Vagina (tissue), 2 donors: ENCODE results near the gene ESRRA. TPM values are rescaled to one million over a fixed set of nuclear protein-coding genes. Genes with fewer than 3 reads are reported as not detected.

Source experiments
- DNase-seq, 2 donors: peaks; one replicate each; pipeline ENCODE4 v3.0.0-alpha.2; 2017; ENCODE audit errors: extremely low spot score in 2 of 2
- H3K27ac ChIP-seq: fragments of 200-600 bp; sonication (generic); one replicate; pipeline ENCODE4 v1.5.1; 2019
- H3K27me3 ChIP-seq: fragments of 200-600 bp; sonication (generic); one replicate; pipeline ENCODE4 v1.5.1; 2019
- H3K36me3 ChIP-seq, 2 donors: fragments of 200-600 bp; sonication (generic); one replicate each; pipeline ENCODE4 v1.5.1; 2017 to 2019
- H3K4me1 ChIP-seq: fragments of 200-600 bp; sonication (generic); one replicate; pipeline ENCODE4 v1.5.1; 2019
- H3K4me3 ChIP-seq, 2 donors: fragments of 200-600 bp; sonication (generic); 1 replicate in 1 of 2; 2 replicates in 1 of 2; pipeline ENCODE4 v1.5.1; 2016 to 2019
- H3K9me3 ChIP-seq: fragments of 200-600 bp; sonication (generic); one replicate; pipeline ENCODE4 v1.5.1; 2019
- CTCF ChIP-seq, 3 experiments: fragments of 450-650 bp in 2 of 3; fragments of 200-600 bp in 1 of 3; sonication (generic) in 1 of 3; IDR thresholded peaks; one replicate each; pipeline ENCODE4 v1.5.1; 2017 to 2019; ENCODE audit warnings: antibody characterized with exemption in 3 of 3, mild to moderate bottlenecking in 2 of 3, moderate library complexity in 2 of 3
- POLR2A ChIP-seq, 2 donors: fragments of 450-650 bp; IDR thresholded peaks; one replicate each; pipeline ENCODE4 v1.6.1; 2017; ENCODE audit warnings: antibody characterized with exemption in 2 of 2, mild to moderate bottlenecking in 2 of 2, moderate library complexity in 2 of 2
- POLR2AphosphoS5 ChIP-seq, 2 donors: sonication (generic); formaldehyde crosslinking; IDR thresholded peaks; one replicate each; pipeline ENCODE4 v1.9.0; 2017; ENCODE audit warnings: antibody characterized with exemption in 2 of 2, mild to moderate bottlenecking in 2 of 2, low read depth in 1 of 2; ENCODE audit not compliant: insufficient read depth in 1 of 2
- intact Hi-C: fragments of 100-400 bp; cut with DNase I; formaldehyde crosslinking; loops from one replicate; pipeline ENCODE4 v1.15.1; 2023
- total RNA-seq: library from RNA; depleted of rRNA; stranded (reverse); fragments of >200 nt; gene quantifications from one replicate; pipeline ENCODE4 v1.2.3, GENCODE V29; 2016

The ESRRA gene
- total RNA-seq, 1 donor from 2014 or later = 44.4 TPM

GRCh38 chr11:64316672-64317324 is 11.5 kb downstream of the ESRRA start:
- H3K36me3 ChIP-seq = peaks cover 0 to 32% of the 10 kb centered on the region in 2 donors
- intact Hi-C loops = loop anchor here (2.0 to 5.0 kb wide), 2 partner anchors 36 to 76 kb away; partner anchors contain the start of gene FKBP2
- peak overlapping the region; percentile 90 to 95 for H3K4me3 ChIP-seq

GRCh38 chr11:64317325-64317960 is 12.1 kb downstream of the ESRRA start, which contains the start of gene TRMT112:
TRMT112 (minus strand) TSS chr11:64317559; CDS start chr11:64317526, 33 bp downstream.
- DNase-seq = peak; percentile 97 to 99
- Histone ChIP-seq H3K4me1 (peaks cover 59% of the 10 kb centered on the region), H3K27ac (peak within 1 kb of the TSS; percentile 97), H3K27me3 (no peaks in the 10 kb centered on the region), H3K4me3 (peak within 1 kb of the TSS; percentile 90 to 95), H3K9me3 (no peaks in the 10 kb centered on the region), H3K36me3 (peaks cover 0 to 32% of the 10 kb centered on the region in 2 donors)
- intact Hi-C loops = loop anchor here (2.0 to 5.0 kb wide), 2 partner anchors 35 to 77 kb away; partner anchors contain the start of gene FKBP2
- TF ChIP-seq CTCF (IDR thresholded peaks at IDR 0.05) (peak in 1 of 3 experiments; percentile 1), POLR2A (IDR thresholded peaks at IDR 0.05) (peak in 1 of 2 donors; percentile 81), POLR2AphosphoS5 (IDR thresholded peaks at IDR 0.05; ENCODE audit: insufficient read depth in 1 of 2, low read depth in 1 of 2) (peak; percentile 92 to 93)

More at GRCh38 chr11:64316672-64317324, 11.5 kb downstream of the ESRRA start:
- DNase-seq = no peak
- TF ChIP-seq CTCF (IDR thresholded peaks at IDR 0.05) (no peak), POLR2A (IDR thresholded peaks at IDR 0.05) (no peak), POLR2AphosphoS5 (IDR thresholded peaks at IDR 0.05; ENCODE audit: insufficient read depth in 1 of 2, low read depth in 1 of 2) (no peak)
- Histone ChIP-seq H3K27me3 (no peaks in the 10 kb centered on the region), H3K27ac (peak overlapping the region; percentile 97), H3K9me3 (no peaks in the 10 kb centered on the region), H3K4me1 (peaks cover 60% of the 10 kb centered on the region)

- Histone ChIP-seq H3K27ac (peak within 1 kb of the TSS; percentile 97), H3K36me3 (peaks cover 0 to 32% of the 10 kb centered on the region in 2 donors), H3K4me1 (peaks cover 52% of the 10 kb centered on the region), H3K27me3 (no peaks in the 10 kb centered on the region), H3K4me3 (peak within 1 kb of the TSS; percentile 90 to 95), H3K9me3 (no peaks in the 10 kb centered on the region)
- no peak for DNase-seq
- peak in 1 of 2 donors; percentile 90 for TF ChIP-seq POLR2AphosphoS5 (IDR thresholded peaks at IDR 0.05; ENCODE audit: insufficient read depth in 1 of 2, low read depth in 1 of 2)
- no peak for TF ChIP-seq CTCF (IDR thresholded peaks at IDR 0.05)
- peak in 1 of 2 donors; percentile 85 for TF ChIP-seq POLR2A (IDR thresholded peaks at IDR 0.05)
- intact Hi-C loops = loop anchor here (2.0 to 5.0 kb wide), 2 partner anchors 34 to 77 kb away; partner anchors contain the start of gene FKBP2
Measured at GRCh38 chr11:64317961-64318765, 12.8 kb downstream of the ESRRA start, which contains the start of gene PRDX5. PRDX5 (plus strand) TSS chr11:64318121; CDS start chr11:64318216, 95 bp downstream.

- Histone ChIP-seq H3K27ac (peak overlapping the region; percentile 97), H3K9me3 (no peaks in the 10 kb centered on the region), H3K4me3 (peak overlapping the region; percentile 90 to 95), H3K4me1 (peaks cover 46% of the 10 kb centered on the region), H3K27me3 (no peaks in the 10 kb centered on the region), H3K36me3 (peaks cover 0 to 32% of the 10 kb centered on the region in 2 donors)
- intact Hi-C loops = loop anchor here (5.0 kb wide), 1 partner anchor 33 kb away; no protein-coding TSS in a partner anchor
- DNase-seq = no peak
- TF ChIP-seq POLR2A (IDR thresholded peaks at IDR 0.05) = no peak
- no peak for TF ChIP-seq CTCF (IDR thresholded peaks at IDR 0.05)
- no peak for TF ChIP-seq POLR2AphosphoS5 (IDR thresholded peaks at IDR 0.05; ENCODE audit: insufficient read depth in 1 of 2, low read depth in 1 of 2)
Measured at GRCh38 chr11:64318766-64319761, 13.7 kb downstream of the ESRRA start.
